Right renal pelvis (tissue), 4 donors: ENCODE measurements around the gene PWP1. TPM values are rescaled to one million over a fixed set of nuclear protein-coding genes. Genes with fewer than 3 reads are reported as not detected.
"Not testable (repeated sequence)": the region's sequence is repeated elsewhere in the genome, so short reads cannot be mapped to it uniquely, and the experiment has no call there.

Experiments
- DNase-seq, 4 donors: peaks; one replicate each; pipeline ENCODE4 v3.0.0-alpha.2; 2013; ENCODE audit warnings: low read depth in 4 of 4, low spot score in 3 of 4, missing footprints in 1 of 4
- polyA plus RNA-seq, 4 donors: library from polyadenylated mRNA; unstranded; fragments of 120-200 nt; gene quantifications; one replicate each; pipeline ENCODE4 v1.2.1, GENCODE V29; 2013; ENCODE audit not compliant: insufficient read length in 4 of 4

Gene PWP1
- polyA plus RNA-seq, 4 donors = 49.4 to 59.0 (median 57.4) TPM

DNA sequence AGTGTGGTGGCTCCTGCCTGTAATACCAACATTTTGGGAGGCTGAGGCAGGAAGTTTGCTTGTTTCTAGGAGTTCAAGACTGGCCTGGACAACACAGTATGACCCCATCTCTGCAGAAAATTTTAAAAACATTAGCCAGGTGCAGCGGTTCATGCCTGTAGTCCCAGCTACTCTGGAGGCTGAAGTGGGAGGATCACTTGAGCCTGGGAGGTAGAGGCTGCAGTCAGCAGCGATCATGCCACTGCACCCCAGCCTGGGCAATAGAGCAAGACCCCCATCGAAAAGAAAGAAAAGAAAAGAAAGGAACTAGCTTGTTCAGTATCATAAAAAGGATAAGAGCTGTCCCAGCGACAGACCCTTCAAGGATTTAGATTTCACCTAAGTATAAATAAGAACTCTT lies 18.1 kb upstream of the PWP1 start:
- no peak for DNase-seq

DNA sequence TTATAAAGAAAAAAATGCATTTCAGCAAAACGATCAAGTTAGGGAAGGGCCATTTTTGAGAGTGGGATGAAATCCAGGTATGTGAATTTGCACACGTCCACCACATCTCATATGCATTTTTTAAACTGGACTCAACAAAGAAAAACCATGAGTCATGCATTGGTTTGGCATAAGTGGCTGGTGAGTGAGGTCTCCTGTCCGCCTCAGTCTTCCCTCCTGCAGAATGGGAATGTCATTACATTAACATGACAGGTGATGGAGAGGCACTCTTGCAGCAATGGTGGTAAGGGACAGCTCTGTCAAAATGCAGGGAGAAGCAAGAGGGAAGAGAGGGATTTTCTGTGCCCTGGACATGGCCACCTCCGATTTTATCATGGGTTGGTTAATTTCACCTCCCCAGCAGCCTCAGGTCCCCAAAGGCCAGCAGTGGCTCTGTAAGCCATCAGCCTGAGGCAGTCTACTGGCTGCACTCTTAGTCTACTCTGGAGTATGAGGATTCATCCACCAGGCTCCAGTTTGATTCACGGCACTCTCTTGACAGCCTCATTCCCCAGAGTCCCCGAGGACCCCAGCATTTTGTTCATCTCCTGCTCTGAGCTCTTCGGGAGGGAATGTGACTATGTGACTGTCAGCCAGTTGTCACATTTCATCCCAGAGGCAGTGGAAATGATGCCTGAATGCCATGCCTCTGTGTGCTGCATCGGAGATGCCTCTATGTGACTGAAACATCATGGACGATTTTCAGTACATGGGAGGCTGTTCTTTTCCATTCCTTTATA lies 17.1 kb upstream of the PWP1 start:
- no peak for DNase-seq

DNA sequence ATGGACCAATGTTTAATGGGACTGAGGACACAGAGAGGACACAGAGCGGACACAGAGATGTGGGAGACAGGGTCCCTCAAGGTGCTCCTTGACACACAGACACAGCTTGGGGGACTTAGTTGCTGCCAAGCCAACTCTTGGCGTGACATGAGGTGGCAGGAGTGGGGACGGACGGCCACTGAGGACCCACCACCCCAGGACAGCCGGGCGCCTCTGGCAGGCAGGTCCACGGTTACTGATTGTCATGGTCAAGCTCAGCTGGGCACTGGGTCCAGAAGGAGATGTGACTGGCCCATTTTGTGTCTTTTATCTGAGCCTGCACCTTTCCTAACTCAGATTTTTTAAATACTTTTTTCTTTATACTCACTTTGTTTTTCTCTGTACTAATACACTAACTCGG lies 15.7 kb upstream of the PWP1 start:
- DNase-seq = no peak

DNA sequence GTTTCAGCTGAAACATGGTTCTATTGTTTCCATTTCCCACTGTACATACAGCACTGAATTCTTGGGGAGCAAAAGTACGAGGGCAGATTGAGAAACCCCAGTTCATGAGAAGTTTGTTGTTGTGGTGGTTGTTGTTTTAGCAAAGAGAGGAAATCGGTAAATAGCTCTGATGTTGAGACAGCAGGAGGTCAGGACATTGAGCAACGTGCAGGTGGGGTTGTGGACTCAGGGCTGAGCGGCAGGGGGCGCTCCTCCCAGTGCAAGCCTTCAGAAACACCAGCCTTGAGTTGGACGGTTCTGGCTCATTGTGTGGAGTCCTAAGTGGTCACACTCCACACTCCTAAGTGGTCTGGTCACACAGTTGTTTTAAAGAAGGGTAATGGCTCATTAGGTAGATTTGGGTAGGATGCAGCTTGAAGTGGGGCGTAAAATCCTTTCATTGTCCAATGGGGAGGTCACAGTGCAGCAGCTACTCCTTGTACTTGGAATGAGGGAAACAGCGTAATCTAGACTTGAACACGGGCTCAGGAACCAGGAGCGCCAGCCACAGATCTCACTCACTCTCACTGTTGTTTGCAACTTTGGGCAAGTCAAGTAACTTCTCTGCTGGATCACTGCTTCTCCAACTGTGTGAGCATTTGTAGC lies 14.5 kb upstream of the PWP1 start:
- no peak for DNase-seq

DNA sequence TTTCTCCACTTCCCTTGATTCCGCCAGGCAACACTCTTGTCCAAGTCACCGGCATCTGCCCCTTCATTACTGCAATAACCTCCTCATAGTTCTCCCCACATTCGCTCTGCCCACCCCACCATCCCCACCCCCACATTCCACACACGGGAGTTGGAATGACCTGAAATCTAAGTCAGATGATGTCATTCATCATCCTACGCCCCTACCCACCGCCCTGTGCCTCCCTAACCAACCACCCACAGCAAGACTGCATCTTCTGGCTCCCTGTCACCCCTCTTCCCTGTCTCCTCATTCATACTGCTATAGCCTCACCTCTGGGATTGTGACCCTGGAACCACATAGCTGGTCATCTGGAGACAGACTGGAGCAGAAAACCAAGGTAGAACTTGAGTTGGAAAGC lies 7.9 kb upstream of the PWP1 start:
- no peak for DNase-seq

DNA sequence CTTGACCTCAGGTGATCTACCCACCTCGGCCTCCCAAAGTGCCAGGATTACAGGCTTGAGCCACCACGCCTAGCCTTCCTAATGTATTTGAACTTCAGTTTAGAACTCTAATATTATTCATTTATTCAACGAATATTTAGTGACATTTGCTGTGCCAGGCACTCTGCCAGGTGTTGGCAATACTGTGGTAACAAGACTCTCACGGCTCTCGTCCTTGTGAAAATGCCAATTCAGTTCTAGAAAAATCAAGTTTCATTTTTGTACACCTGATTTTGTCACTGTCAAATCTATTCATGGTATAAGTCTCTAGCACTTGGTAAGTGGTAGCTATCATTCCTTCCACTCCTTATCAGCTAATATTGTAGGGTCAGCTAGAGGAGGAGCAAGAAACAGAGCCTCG lies 6.3 kb upstream of the PWP1 start:
- DNase-seq = no peak

DNA sequence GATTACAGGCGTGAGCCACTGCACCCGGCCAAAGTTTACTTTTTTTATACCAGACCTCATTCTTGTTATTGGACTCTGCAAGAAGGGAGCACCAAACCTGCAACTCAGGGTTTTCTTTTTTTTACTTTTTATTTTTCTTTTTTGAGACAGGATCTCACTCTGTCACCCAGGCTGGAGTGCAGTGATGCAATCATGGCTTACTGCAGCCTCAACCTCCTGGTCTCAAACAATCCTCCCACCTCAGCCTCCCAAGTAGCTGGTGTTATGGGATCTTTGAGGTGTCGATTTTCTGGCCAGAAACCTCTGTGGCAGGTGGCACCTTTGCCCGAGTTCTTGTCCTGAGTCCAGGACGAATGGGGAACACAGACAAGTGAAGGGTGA lies 4.2 kb upstream of the PWP1 start:
- DNase-seq = no peak

DNA sequence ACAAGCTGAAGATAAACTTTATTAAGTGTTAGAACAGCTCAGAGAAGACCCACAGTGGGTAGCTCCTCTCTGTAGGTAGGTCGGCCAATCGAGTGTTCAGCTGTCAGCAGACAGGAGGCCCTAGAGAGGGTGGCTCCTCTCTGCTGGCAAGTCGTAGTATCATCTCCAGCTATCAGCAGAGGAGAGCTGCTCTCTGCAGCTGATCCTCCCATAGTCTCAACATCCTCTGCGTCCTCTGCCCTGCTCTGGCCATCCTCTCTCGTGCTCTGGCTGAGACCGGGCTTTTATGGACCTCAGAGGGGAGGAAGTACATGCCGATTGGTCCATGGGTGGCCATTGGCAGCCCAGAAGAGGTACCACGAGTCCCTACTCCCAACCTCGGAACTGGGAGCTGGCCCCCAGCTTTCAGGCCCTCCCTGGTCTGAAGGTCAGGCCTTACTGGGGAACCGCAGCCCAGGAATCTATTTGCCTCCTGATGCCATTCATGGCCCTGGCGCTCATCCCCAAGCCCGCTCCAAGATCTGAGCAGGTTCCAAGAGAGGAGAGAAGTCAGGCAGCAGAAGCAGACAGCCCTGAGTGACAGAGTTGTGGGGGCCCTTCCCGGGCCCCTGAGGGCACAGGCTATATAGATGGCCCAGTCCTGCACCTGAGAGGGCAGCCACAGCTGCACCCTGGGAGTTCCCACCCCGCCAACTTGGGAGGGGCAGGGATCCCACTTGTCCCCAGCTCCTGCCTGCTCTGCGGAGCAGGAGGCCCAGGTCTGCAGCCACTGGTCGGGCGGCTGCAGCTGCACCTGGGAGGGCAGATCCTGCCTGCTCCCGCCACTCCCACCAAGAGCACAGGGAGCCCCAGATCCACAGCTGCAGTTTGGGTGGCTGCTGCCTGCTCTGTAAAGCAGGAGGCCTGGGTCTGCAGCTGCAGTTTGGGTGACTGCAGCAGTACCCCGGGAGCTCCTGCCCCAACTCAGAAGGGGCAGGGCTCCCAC lies 3.5 kb upstream of the PWP1 start:
- no peak for DNase-seq

DNA sequence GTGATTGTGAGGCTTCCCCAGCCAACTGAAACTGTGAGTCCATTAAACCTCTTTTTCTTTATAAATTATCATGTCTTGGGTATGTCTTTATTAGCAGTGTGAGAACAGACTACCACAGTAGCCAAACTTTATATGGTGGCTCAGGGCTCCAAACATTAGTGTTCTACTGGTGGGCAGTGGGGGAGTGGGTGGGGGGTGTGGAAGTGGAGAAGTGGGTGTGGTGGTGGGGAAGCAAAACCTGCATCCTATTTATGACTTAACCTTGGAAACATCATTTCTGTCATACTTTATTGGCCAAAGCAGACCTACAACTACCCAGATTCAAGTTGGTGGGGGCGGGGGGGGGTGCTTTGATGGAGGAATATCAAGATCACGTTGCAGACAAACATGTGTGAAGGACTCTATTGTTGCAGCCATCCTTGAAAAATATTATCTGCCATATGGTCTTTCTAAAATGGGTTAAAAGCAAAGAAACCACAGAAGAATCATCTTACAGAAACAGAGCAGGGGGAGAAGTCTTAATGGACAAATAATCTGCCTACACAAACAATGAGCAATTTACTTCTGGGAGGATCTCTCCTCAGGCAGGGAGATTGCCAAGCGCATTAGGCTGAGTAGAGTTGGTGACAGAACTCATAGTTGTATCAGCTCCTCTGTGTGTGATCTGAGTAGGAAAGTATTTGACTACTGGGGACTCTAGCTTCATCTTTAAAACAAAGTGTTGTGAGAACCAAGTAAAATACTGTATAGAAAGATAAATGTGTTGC lies 1.4 kb upstream of the PWP1 start:
- DNase-seq = no peak

DNA sequence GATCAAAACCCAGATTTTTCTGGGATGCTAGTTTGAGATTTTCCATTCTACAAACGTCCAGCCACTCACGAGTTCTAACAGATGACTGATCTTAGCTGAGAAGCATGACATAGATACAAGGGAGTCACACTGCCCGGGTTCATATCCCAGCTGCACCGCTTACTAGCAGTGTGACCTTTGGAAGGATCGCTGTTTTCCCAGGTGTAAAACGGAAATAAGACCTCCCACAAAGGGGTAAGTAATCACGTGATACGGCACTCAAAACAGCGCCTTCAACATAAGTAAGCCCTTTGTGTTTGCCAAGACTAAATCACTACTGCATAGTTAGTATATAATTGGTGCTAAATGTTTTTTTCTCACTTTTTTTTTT lies 624 bp upstream of the PWP1 start:
- DNase-seq = peak in 3 of 4 donors; percentile 12 to 32 (median 14)

DNA sequence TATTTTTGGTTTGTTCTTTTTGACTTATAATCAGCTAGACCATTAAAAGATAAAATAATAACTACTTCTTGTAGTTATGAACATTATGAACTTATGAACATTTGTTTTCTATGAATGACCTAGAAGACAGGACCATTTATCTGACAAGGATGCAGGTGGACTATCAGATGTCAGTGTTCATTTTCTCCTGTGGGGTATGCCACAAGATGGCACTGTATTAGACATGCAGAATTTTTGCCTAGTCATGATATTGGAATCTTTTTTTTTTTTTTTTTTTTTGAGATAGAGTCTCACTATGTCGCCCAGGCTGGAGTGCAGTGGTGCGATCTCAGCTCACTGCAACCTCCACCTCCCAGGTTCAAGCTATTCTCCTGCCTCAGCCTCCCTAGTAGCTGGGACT lies 10.2 kb downstream of the PWP1 start:
- not testable (repeated sequence) for DNase-seq

DNA sequence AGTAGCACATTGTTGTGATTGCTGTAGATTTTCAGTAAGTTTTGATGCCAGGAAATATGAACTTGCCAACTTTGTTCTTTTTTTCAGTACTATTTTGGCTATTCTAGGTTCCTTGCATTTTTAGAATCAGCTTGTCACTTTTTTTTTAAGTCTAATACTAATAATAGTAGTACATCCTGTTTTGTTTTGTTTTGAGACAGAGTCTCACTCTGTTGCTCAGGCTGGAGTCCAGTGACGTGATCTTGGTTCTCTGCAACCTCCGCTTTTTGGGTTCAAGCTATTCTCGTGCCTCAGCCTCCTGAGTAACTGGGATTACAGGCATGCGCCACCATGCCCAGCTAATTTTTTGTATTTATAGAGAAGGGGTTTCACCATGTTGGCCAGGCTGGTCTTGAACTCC lies 16.5 kb downstream of the PWP1 start:
- no peak for DNase-seq

DNA sequence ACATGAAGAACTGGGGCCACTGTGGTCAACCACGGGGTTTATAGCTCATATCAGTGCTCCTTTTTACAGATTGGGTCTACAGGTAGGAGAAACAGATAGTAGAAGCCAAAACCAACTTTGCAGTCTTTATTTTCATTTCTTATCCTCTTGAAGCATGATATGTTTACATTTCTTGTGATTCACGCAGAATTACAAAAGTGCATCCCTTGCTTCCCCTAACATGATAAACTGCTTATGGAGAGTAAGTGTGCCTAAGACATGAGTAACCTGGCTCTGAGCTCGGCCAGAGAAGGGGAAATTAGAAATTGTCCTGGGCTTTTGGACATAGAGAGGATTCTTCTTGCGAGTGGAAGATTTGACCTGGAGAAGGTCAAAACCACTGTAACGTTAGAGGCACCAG lies 18.4 kb downstream of the PWP1 start:
- DNase-seq = no peak

DNA sequence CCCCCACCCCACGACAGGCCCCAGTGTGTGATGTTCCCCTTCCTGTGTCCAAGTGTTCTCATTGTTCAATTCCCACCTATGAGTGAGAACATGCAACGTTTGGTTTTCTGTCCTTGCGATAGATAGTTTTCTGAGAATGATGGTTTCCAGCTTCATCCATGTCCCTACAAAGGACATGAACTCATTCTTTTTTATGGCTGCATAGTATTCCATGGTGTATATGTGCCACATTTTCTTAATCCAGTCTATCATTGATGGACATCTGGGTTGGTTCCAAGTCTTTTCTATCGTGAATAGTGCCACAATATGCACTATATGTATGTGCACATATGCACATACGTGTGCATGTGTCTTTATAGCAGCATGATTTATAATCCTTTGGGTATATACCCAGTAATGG lies 19.9 kb downstream of the PWP1 start:
- DNase-seq = not testable (repeated sequence)

DNA sequence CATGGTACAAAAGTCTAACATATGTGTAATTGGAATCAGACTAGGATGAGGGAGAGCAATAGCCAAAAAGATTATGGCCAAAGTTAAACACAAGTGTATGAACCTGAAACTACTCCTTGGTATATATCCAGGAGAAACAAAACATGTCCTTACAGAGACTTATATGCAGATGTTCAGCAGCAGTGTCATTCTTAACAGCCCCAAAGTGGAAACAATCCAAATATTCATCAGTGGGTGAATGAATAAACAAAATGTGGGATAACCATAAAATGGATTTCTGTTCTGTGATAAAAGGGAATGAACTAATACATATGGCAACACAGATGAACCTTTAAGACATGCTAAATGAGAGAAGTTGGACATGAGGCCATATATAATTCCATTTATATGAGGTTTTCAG lies 30.2 kb downstream of the PWP1 start:
- no peak for DNase-seq

DNA sequence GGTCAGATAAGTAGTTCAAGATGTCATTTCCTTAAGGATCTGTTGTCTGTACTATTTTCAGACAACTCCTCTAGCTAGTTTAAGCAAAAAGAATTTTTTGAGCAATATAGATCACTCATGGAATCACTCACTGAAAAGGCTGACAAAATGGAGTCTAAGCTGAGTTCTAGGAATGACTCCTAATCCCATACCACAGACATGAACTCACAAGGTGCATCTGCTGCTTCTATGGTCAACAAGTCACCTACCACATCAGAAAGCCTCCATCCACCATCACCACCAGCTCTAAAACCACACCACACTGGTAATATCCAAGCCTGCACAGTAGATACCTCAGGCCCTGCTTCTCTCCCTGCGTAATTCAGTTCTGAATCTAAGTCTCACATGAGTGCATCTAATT lies 33.0 kb downstream of the PWP1 start:
- no peak for DNase-seq

DNA sequence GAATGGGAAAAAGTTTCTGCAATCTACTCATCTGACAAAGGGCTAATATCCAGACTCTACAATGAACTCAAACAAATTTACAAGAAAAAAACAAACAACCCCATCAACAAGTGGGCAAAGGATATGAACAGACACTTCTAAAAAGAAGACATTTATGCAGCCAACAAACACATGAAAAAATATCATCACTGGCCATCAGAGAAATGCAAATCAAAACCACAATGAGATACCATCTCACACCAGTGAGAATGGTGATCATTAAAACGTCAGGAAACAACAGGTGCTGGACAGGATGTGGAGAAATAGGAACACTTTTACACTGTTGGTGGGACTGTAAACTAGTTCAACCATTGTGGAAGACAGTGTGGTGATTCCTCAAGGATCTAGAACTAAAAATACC lies 41.7 kb downstream of the PWP1 start:
- not testable (repeated sequence) for DNase-seq

DNA sequence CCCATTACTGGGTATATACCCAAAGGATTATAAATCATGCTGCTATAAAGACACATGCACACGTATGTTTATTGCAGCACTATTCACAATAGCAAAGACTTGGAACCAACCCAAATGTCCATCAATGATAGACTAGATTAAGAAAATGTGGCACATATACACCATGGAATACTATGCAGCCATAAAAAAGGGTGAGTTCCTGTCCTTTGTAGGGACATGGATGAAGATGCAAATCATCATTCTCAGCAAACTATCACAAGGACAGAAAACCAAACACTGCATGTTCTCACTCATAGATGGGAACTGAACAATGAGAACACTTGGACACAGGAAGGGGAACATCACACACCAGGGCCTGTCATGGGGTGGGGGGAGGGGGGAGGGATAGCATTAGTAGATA lies 42.1 kb downstream of the PWP1 start:
- DNase-seq = not testable (repeated sequence)

DNA sequence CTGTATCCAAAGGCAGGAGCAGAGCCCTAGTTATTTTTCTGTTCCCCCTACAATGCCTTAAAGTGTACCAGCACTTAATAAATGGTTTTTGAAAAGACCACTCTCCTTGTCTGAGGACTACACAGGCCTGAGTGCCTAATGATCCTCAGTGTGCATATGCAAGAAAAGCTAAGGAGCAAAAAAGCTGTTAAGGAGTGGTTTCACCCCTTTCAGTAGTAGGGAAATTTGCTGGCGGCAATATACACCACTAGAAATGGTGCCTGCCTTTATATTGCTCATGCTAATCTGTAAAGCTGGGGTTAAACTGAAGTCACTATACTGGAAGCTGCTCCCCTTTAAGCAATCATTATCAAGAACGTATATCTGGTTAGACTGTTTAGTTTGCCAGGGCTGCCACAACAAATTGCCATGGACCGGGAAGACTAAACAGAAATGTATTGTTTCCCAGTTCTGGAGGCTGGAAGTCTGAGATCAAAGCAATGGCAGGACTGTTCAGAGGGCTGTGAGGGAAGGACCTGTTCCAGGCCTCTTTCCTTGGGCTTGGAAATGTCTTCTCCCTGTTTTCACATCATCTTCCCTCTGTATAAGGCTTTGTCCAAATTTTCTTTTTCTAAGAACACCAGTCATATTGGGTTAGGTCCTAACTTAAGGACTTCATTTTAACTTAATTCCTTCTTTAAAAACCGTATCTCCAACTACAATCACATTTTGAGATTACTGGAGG lies 45.2 kb downstream of the PWP1 start:
- no peak for DNase-seq

DNA sequence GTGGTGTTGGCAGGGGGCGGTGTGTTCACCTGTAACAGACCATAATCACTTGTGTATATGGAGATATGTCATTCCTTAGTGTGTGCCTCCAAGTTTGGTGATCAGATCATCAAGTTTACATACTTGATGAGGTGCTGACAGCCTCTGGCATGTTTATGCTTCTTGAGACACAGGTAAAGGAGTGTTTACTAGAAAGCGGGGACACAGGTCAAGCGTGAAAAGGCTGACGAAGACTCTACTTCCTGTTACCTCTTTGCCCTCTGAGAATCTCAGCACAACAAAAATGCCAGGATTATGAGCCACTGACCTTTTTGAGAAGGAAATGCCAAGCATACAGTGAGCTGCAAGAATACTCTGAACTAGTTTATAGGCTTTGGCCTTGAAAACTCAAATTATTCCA lies 45.8 kb downstream of the PWP1 start:
- DNase-seq = no peak
